Natural killer cell (primary cell): ENCODE data around the gene HDLBP. TPM values are rescaled to one million over a fixed set of nuclear protein-coding genes. Genes with fewer than 3 reads are reported as not detected.

Experiments
- ATAC-seq, 3 donors: fragments of 150-1000 bp in 2 of 3; fragments of 200-7000 bp in 1 of 3; cut with Tn5 transposase; 1 replicate in 1 of 3; 2 replicates in 2 of 3; pipeline ENCODE4 v1.10.0; 2021; ENCODE audit warnings: mild to moderate bottlenecking in 2 of 3, moderate library complexity in 2 of 3
- DNase-seq, 2 donors: peaks; one replicate each; pipeline versions ENCODE4 v3.0.0 to v3.0.0-alpha.2; 2013 to 2021; ENCODE audit warnings: mixed read lengths in 1 of 2
- H3K27ac ChIP-seq: one replicate; pipeline ENCODE4 v1.5.1; 2013; ENCODE audit warnings: mild to moderate bottlenecking, low read length
- H3K27me3 ChIP-seq: one replicate; pipeline ENCODE4 v1.6.1; 2013; ENCODE audit warnings: low read length; ENCODE audit not compliant: control insufficient read depth, insufficient read depth
- H3K36me3 ChIP-seq: one replicate; pipeline ENCODE4 v1.6.1; 2013; ENCODE audit warnings: low read length; ENCODE audit not compliant: control insufficient read depth, insufficient read depth
- H3K4me1 ChIP-seq: one replicate; pipeline ENCODE4 v1.6.1; 2013; ENCODE audit warnings: low read length; ENCODE audit not compliant: control insufficient read depth, insufficient read depth
- H3K4me3 ChIP-seq: one replicate; pipeline ENCODE4 v1.5.1; 2013; ENCODE audit warnings: low read length
- H3K9me3 ChIP-seq: one replicate; pipeline ENCODE4 v1.6.1; 2013; ENCODE audit warnings: low read length; ENCODE audit not compliant: control insufficient read depth, insufficient read depth
- H3K27ac Mint-ChIP-seq, 2 donors: one replicate each; pipeline ENCODE4 v1.8.0; 2022; ENCODE audit warnings: mild to moderate bottlenecking in 2 of 2, mixed read lengths in 2 of 2, moderate library complexity in 1 of 2
- H3K27me3 Mint-ChIP-seq, 2 donors: one replicate each; pipeline ENCODE4 v1.8.0; 2022; ENCODE audit warnings: low read depth in 2 of 2, mixed read lengths in 2 of 2
- H3K36me3 Mint-ChIP-seq: one replicate; pipeline ENCODE4 v1.8.0; 2022; ENCODE audit warnings: mixed read lengths
- H3K4me1 Mint-ChIP-seq, 2 donors: one replicate each; pipeline ENCODE4 v1.8.0; 2022; ENCODE audit warnings: mixed read lengths in 2 of 2
- H3K4me3 Mint-ChIP-seq: one replicate; pipeline ENCODE4 v1.8.0; 2022; ENCODE audit warnings: mild to moderate bottlenecking, moderate library complexity, mixed read lengths
- H3K9me3 Mint-ChIP-seq, 2 donors: one replicate each; pipeline ENCODE4 v1.8.0; 2022; ENCODE audit warnings: mixed read lengths in 2 of 2
- WGBS: methylation state at CpG from one replicate; pipeline ENCODE4 v1.1.7; 2013; ENCODE audit warnings: missing lambda C conversion rate; ENCODE audit not compliant: insufficient coverage; 5-methylcytosine and 5-hydroxymethylcytosine counted together
- intact Hi-C: fragments of 100-400 bp; cut with micrococcal nuclease; formaldehyde crosslinking; loops from one replicate; pipeline ENCODE4 v1.14.2; 2022
- total RNA-seq, 4 donors: library from RNA; stranded (reverse); fragments of 120-200 nt in 1 of 4; gene quantifications; one replicate each; pipeline versions ENCODE4 v1.2.3 to v1.2.4, GENCODE V29; 2013 to 2022
- TF ChIP-seq, protein P1 (sequence below): fragments of 200-600 bp; IDR thresholded peaks from one replicate; pipeline ENCODE4 v1.8.0; 2022; ENCODE audit warnings: antibody characterized with exemption

The HDLBP gene
- total RNA-seq, 3 donors from 2014 or later (not counting 1 experiment from before 2014, with no cell fraction given): 170 to 200 (median 177) TPM

GRCh38 chr2:241234962-241235740 is 80.3 kb downstream of the HDLBP start:
- Mint-ChIP-seq H3K27me3 (no peaks in the 10 kb centered on the region), H3K4me1 (no peaks in the 10 kb centered on the region), H3K4me3 (no peak overlapping the region), H3K27ac (peak overlapping the region in 1 of 2 donors; percentile 35), H3K36me3 (peaks cover 21% of the 10 kb centered on the region), H3K9me3 (no peaks in the 10 kb centered on the region)
- intact Hi-C loops: no loop called here
- Histone ChIP-seq H3K27ac (no peak overlapping the region), H3K4me3 (no peak overlapping the region), H3K4me1 (no peaks in the 10 kb centered on the region), H3K9me3 (no peaks in the 10 kb centered on the region), H3K36me3 (peaks cover 94% of the 10 kb centered on the region), H3K27me3 (no peaks in the 10 kb centered on the region)
- TF ChIP-seq, protein P1, sequence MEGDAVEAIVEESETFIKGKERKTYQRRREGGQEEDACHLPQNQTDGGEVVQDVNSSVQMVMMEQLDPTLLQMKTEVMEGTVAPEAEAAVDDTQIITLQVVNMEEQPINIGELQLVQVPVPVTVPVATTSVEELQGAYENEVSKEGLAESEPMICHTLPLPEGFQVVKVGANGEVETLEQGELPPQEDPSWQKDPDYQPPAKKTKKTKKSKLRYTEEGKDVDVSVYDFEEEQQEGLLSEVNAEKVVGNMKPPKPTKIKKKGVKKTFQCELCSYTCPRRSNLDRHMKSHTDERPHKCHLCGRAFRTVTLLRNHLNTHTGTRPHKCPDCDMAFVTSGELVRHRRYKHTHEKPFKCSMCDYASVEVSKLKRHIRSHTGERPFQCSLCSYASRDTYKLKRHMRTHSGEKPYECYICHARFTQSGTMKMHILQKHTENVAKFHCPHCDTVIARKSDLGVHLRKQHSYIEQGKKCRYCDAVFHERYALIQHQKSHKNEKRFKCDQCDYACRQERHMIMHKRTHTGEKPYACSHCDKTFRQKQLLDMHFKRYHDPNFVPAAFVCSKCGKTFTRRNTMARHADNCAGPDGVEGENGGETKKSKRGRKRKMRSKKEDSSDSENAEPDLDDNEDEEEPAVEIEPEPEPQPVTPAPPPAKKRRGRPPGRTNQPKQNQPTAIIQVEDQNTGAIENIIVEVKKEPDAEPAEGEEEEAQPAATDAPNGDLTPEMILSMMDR: no peak
- 96% methylated on average over 25 of the region's 26 CpGs for WGBS
- ATAC-seq (no peak), DNase-seq (no peak)

DNA sequence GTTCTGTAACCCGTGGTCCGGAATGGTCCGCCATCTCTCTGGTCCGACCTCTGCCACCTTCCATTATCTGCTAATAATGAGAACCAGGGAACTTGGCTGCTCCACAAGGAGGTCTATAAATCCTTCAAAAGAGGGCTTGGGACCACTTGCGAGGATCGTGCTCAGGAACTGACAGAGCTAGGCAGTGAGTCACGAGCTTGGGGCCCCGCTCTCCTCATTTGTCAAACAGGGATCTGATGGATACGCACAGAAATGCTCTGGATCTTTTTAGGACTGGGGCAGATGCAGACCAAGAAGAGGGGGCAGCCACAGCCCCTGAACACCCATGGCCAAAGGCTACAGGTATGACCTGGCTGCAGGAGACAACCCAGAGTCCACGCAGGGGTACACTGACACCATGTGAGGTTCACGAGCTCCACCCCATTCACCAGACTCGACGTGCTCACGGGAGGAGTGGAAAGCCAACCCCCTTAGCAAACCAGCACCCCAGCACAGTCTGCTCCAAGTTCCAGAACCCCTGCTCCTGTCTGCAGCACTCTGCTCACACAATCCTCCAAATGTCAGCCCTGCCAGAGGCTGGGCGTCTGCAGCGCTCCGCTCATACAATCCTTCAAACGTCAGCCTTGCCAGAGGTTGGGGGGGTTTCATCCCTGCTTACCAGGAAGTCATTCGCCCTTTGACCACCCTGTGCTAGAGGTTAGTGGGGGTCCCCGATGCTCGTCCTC is 81.2 kb downstream of the HDLBP start:
- H3K36me3 Mint-ChIP-seq: peaks cover 18% of the 10 kb centered on the region
- no peaks in the 10 kb centered on the region for H3K27me3 Mint-ChIP-seq
- intact Hi-C loops: no loop called here
- H3K9me3 Mint-ChIP-seq: no peaks in the 10 kb centered on the region
- TF ChIP-seq, protein P1: no peak
- H3K4me3 Mint-ChIP-seq: peak overlapping the region; percentile 21
- H3K4me1 ChIP-seq: no peaks in the 10 kb centered on the region
- H3K27ac ChIP-seq: no peak overlapping the region
- DNase-seq: no peak
- H3K4me1 Mint-ChIP-seq: no peaks in the 10 kb centered on the region
- ATAC-seq: no peak
- no peak overlapping the region for H3K4me3 ChIP-seq
- H3K9me3 ChIP-seq: no peaks in the 10 kb centered on the region
- H3K36me3 ChIP-seq: peaks cover 93% of the 10 kb centered on the region
- H3K27ac Mint-ChIP-seq: peak overlapping the region in 1 of 2 donors; percentile 35
- no peaks in the 10 kb centered on the region for H3K27me3 ChIP-seq
- whole genome bisulfite sequencing: 93% methylated on average over 21 of the region's 21 CpGs

DNA sequence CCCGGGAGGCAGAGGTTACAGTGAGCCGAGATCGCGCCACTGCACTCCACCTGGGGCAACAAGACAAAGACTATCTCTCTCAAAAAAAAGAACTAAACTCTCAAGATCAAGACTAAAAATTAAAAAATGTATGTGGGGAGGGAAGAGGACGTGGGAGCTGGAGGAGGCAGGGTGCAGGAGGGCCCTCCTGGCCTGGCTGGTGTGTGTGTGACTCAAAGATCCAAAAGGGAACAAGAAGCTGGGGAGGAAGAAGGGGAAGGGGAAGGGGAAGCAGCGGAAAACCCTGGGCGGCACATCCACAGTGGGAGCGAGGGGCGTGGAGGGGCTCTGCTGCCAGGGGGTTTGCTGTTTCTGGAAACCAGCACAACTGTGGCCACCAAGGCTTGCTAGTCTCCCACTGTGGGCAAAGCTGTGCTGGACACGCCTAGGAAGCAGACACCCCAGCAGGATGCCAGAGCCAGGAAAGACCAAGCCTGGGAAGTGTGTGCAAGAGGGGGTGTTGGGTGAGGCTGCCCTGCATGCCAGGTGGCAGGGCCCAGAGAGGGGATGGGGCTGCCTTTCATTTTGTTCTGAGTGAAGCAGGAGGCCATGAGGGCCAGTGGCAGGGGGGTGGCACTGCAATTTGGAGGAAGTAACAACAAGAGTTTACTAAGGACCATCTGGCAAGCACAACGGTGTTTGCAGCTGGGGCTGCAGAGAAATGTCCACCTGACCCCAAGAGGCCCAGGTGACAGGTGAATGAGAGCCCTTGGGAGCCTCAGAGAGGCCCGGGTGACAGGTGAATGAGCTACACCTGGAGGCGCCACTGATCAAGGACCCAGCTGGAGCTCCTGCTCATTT is 82.5 kb downstream of the HDLBP start:
- no peak for DNase-seq
- no peak overlapping the region for H3K4me3 Mint-ChIP-seq
- H3K9me3 ChIP-seq: no peaks in the 10 kb centered on the region
- peak overlapping the region in 1 of 2 donors; percentile 21 for H3K27ac Mint-ChIP-seq
- H3K4me1 ChIP-seq: no peaks in the 10 kb centered on the region
- H3K4me1 Mint-ChIP-seq: no peaks in the 10 kb centered on the region
- no peaks in the 10 kb centered on the region for H3K9me3 Mint-ChIP-seq
- H3K36me3 Mint-ChIP-seq: peaks cover 12% of the 10 kb centered on the region
- no peaks in the 10 kb centered on the region for H3K27me3 Mint-ChIP-seq
- no peak for ATAC-seq
- peaks cover 92% of the 10 kb centered on the region for H3K36me3 ChIP-seq
- H3K4me3 ChIP-seq: no peak overlapping the region
- no peaks in the 10 kb centered on the region for H3K27me3 ChIP-seq
- WGBS: 93% methylated on average over 10 of the region's 13 CpGs
- intact Hi-C loops: no loop called here
- no peak overlapping the region for H3K27ac ChIP-seq
- TF ChIP-seq, protein P1: no peak
